ENCODE data around the gene CISD3.

DNA sequence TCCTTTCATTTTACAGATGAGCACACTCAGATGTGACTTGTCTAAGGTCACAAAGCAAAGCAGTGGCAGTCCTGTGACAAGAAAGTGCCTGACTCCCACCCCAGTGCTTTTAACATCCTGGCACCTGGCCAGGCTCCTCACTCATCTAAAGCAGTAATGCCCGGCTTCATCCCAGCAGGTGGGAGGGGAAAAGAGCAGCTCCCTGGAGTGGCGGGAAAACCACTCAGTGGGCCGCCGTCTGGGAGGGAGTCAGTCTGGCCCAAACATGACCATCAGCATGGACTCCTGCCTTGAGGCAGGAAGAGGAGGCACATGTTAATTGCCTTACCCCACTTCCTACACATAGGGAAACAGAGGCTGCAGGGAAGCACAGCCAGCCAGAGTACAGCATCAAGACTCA is 15.4 kb downstream of the CISD3 start:
- TF ChIP-seq, protein P1, sequence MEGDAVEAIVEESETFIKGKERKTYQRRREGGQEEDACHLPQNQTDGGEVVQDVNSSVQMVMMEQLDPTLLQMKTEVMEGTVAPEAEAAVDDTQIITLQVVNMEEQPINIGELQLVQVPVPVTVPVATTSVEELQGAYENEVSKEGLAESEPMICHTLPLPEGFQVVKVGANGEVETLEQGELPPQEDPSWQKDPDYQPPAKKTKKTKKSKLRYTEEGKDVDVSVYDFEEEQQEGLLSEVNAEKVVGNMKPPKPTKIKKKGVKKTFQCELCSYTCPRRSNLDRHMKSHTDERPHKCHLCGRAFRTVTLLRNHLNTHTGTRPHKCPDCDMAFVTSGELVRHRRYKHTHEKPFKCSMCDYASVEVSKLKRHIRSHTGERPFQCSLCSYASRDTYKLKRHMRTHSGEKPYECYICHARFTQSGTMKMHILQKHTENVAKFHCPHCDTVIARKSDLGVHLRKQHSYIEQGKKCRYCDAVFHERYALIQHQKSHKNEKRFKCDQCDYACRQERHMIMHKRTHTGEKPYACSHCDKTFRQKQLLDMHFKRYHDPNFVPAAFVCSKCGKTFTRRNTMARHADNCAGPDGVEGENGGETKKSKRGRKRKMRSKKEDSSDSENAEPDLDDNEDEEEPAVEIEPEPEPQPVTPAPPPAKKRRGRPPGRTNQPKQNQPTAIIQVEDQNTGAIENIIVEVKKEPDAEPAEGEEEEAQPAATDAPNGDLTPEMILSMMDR (conservative IDR thresholded peaks at IDR 0.05), result no peak
- TF ChIP-seq ZFX (IDR thresholded peaks at IDR 0.05), result no peak
